ENCODE data around the gene KRTAP26-1.

The KRTAP26-1 gene

GRCh38 chr21:30320215-30320614 lies at the start of gene KRTAP26-1:
KRTAP26-1 (minus strand) TSS chr21:30320315; CDS start chr21:30320035, 280 bp downstream.
- FAIRE-seq = no peak
- no peak for TF ChIP-seq CTCF (IDR thresholded peaks at IDR 0.05; ENCODE audit: insufficient read depth, missing control alignments)
- no peak for DNase-seq (ENCODE audit: insufficient read length, low spot score)

- FAIRE-seq (no peak), DNase-seq (ENCODE audit: insufficient read length, low spot score) (no peak)
- TF ChIP-seq CTCF (IDR thresholded peaks at IDR 0.05; ENCODE audit: insufficient read depth, missing control alignments) = no peak
These were observed 35.8 kb upstream of the KRTAP26-1 start for GRCh38 chr21:30355906-30356305.

- TF ChIP-seq CTCF (IDR thresholded peaks at IDR 0.05; ENCODE audit: insufficient read depth, missing control alignments) = no peak
- no peak for FAIRE-seq
These were observed 34.3 kb upstream of the KRTAP26-1 start for GRCh38 chr21:30354308-30355005.

GRCh38 chr21:30351534-30351933 lies 31.4 kb upstream of the KRTAP26-1 start:
- FAIRE-seq = no peak
- DNase-seq (ENCODE audit: insufficient read length, low spot score) = no peak

More at GRCh38 chr21:30354308-30355005, 34.3 kb upstream of the KRTAP26-1 start:
- no peak for DNase-seq (ENCODE audit: insufficient read length, low spot score)

GRCh38 chr21:30349572-30349971 lies 29.5 kb upstream of the KRTAP26-1 start:
- TF ChIP-seq CTCF (IDR thresholded peaks at IDR 0.05; ENCODE audit: insufficient read depth, missing control alignments) = no peak
- FAIRE-seq (no peak), DNase-seq (ENCODE audit: insufficient read length, low spot score) (no peak)

More at GRCh38 chr21:30351534-30351933, 31.4 kb upstream of the KRTAP26-1 start:
- no peak for TF ChIP-seq CTCF (IDR thresholded peaks at IDR 0.05; ENCODE audit: insufficient read depth, missing control alignments)

GRCh38 chr21:30348506-30348905 lies 28.4 kb upstream of the KRTAP26-1 start, which contains the start of gene KRTAP23-1:
KRTAP23-1 (minus strand) TSS chr21:30348606; CDS start chr21:30348606, 0 bp downstream.
- FAIRE-seq (no peak), DNase-seq (ENCODE audit: insufficient read length, low spot score) (no peak)
- TF ChIP-seq CTCF (IDR thresholded peaks at IDR 0.05; ENCODE audit: insufficient read depth, missing control alignments) = no peak

- TF ChIP-seq CTCF (IDR thresholded peaks at IDR 0.05; ENCODE audit: insufficient read depth, missing control alignments) = no peak
- DNase-seq (ENCODE audit: insufficient read length, low spot score) (no peak), FAIRE-seq (no peak)
These were observed 24.9 kb upstream of the KRTAP26-1 start for GRCh38 chr21:30345014-30345413.
